ENCODE data around the gene ABHD12. TPM values are rescaled to one million over a fixed set of nuclear protein-coding genes. Genes with fewer than 3 reads are reported as not detected.
"Not testable (repeated sequence)": the region's sequence is repeated elsewhere in the genome, so short reads cannot be mapped to it uniquely, and the experiment has no call there.

Gene ABHD12
- total and polyA plus RNA-seq, 10 of the 15 experiments (the other 5 are each of a cell fraction or from before 2014, with no cell fraction given): 1.5 to 61.8 (median 26.7) TPM

DNA sequence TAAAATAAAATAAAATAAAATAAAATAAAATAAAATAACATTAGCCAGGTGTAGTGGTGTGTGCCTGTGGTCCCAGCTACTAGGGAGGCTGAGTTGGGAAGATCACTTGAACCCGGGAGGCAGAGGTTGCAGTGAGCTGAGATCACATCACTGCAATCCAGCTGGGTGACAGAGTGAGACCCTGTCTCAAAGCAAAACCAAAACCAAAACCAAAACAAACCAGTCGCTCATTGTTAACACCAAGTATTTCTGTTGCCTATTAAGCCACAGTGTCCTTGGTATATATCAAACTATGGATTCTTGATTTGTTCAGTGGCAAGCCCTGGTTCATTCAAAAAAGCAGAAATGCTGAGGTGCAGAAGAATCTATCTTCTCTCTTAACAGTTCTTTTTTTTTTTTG is 77.0 kb downstream of the ABHD12 start:
- no peak overlapping the region for H3K4me3 ChIP-seq
- RAD21 ChIA-PET (ENCODE audit: unreplicated experiment): interaction anchor here (1.0 kb wide), 1 partner anchor 86 kb away, joined by 3 read pairs; no protein-coding TSS in a partner anchor
- SMC1A ChIA-PET (ENCODE audit: uncharacterized antibody, unreplicated experiment): interaction anchor here (1.2 kb wide), 1 partner anchor 86 kb away, joined by 4 read pairs; no protein-coding TSS in a partner anchor
- no peak overlapping the region for H3K9ac ChIP-seq (ENCODE audit: control insufficient read depth, insufficient read depth, low read length)
- CTCF ChIA-PET: no interaction called here
- peak overlapping the region; percentile 43; the same call in 1 of the 2 replicates for H3K27ac ChIP-seq (ENCODE audit: control insufficient read depth, insufficient read depth)
- DNase-seq (ENCODE audit: low read depth, low spot score) (no peak), ATAC-seq (0 out of 3 replicates have a peak, but pooled peaks have one; percentile 11), FAIRE-seq (peak; percentile 23)
- H4K20me1 ChIP-seq (ENCODE audit: control insufficient read depth, insufficient read depth): no peaks in the 10 kb centered on the region
- no peak overlapping the region for H2AFZ ChIP-seq (ENCODE audit: control insufficient read depth, low read depth, low read length)
- BruUV-seq (replicated peaks): no TSS peak
- POLR2A ChIA-PET: no interaction called here
- in situ Hi-C loops (cut with MboI): no loop called here
- H3K79me2 ChIP-seq (ENCODE audit: control insufficient read depth, insufficient read depth, low read length): peaks cover 9% of the 10 kb centered on the region
- 30% methylated on average over 2 of the region's 2 CpGs for WGBS (ENCODE audit: insufficient coverage, insufficient replicate concordance, low lambda C conversion rate, missing lambda C conversion rate)
- H3K9me3 ChIP-seq (replicated peaks; ENCODE audit: control insufficient read depth, insufficient read depth, low read length): no peaks in the 10 kb centered on the region
- H3K27me3 ChIP-seq (replicated peaks in 1 of 2; ENCODE audit: control insufficient read depth in 2 of 2, insufficient read depth in 2 of 2, low read length in 1 of 2): no peaks in the 10 kb centered on the region
- intact Hi-C loops (cut with micrococcal nuclease; ENCODE audit: unreplicated experiment): loop anchor here (10.0 kb wide), 1 partner anchor 311 kb away; the partner anchor contains the start of gene NANP
- H3K4me1 ChIP-seq (ENCODE audit: control insufficient read depth, insufficient read depth, low read length): peaks cover 45% of the 10 kb centered on the region
- peak overlapping the region; percentile 14; the same call in 1 of the 2 replicates for H3K4me2 ChIP-seq (ENCODE audit: control insufficient read depth, insufficient read depth)
- H3K36me3 ChIP-seq (ENCODE audit: control insufficient read depth in 2 of 2, insufficient read depth in 2 of 2, low read length in 1 of 2): peaks cover 12 to 13% of the 10 kb centered on the region in 2 experiments; a peak in 3 of 4 replicates
- TF ChIP-seq ATF7 (IDR thresholded peaks at IDR 0.05; ENCODE audit: low read depth) (peak; percentile 27; the same call in 1 of the 2 replicates), KAT2A (conservative IDR thresholded peaks at IDR 0.05; ENCODE audit: control insufficient read depth, low read depth, low read length) (no peak), MLLT1 (IDR thresholded peaks at IDR 0.05) (0 out of 2 replicates have a peak, but pooled peaks have one; percentile 41), PKNOX1 (IDR thresholded peaks at IDR 0.05) (0 out of 2 replicates have a peak, but pooled peaks have one; percentile 7), FOXK2 (IDR thresholded peaks at IDR 0.05) (0 out of 2 replicates have a peak, but pooled peaks have one; percentile 21), PAX5 (IDR thresholded peaks at IDR 0.05; ENCODE audit: borderline replicate concordance, low read depth, low read length) (no peak)

DNA sequence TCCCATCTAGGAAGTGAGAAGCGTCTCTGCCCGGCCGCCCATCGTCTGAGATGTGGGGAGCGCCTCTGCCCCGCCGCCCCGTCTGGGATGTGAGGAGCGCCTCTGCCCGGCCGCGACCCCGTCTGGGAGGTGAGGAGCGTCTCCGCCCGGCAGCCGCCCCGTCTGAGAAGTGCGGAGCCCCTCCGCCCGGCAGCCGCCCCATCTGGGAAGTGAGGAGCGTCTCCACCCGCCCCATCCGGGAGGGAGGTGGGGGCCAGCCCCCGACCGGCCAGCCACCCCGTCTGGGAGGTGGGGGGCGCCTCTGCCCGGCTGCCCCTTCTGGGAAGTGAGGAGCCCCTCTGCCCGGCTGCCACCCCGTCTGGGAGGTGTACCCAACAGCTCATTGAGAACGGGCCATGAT is 77.9 kb downstream of the ABHD12 start:
- H3K27ac ChIP-seq (ENCODE audit: control insufficient read depth, insufficient read depth); H3K79me2 ChIP-seq (ENCODE audit: control insufficient read depth, insufficient read depth, low read length); SMC1A ChIA-PET (ENCODE audit: uncharacterized antibody, unreplicated experiment); H3K9ac ChIP-seq (ENCODE audit: control insufficient read depth, insufficient read depth, low read length); POLR2A ChIA-PET; CTCF ChIA-PET; H3K27me3 ChIP-seq (replicated peaks in 1 of 2; ENCODE audit: control insufficient read depth in 2 of 2, insufficient read depth in 2 of 2, low read length in 1 of 2); H3K9me3 ChIP-seq (replicated peaks; ENCODE audit: control insufficient read depth, insufficient read depth, low read length); H3K4me3 ChIP-seq; H2AFZ ChIP-seq (ENCODE audit: control insufficient read depth, low read depth, low read length); in situ Hi-C loops (cut with MboI); ATAC-seq; H3K4me2 ChIP-seq (ENCODE audit: control insufficient read depth, insufficient read depth); DNase-seq (ENCODE audit: low read depth, low spot score); BruUV-seq (replicated peaks); FAIRE-seq; H4K20me1 ChIP-seq (ENCODE audit: control insufficient read depth, insufficient read depth); RAD21 ChIA-PET (ENCODE audit: unreplicated experiment): not testable (repeated sequence)
- Histone ChIP-seq H3K4me1 (ENCODE audit: control insufficient read depth, insufficient read depth, low read length) (peaks cover 40% of the 10 kb centered on the region), H3K36me3 (ENCODE audit: control insufficient read depth in 2 of 2, insufficient read depth in 2 of 2, low read length in 1 of 2) (peaks cover 13 to 17% of the 10 kb centered on the region in 2 experiments; a peak in 3 of 4 replicates)
- 97% methylated on average over 22 of the region's 33 CpGs for WGBS (ENCODE audit: insufficient coverage, insufficient replicate concordance, low lambda C conversion rate, missing lambda C conversion rate)
- intact Hi-C loops (cut with micrococcal nuclease; ENCODE audit: unreplicated experiment): loop anchor here (10.0 kb wide), 1 partner anchor 312 kb away; the partner anchor contains the start of gene NANP
